HG03196 (cell line): Measurements from ENCODE around the gene TCAIM.

Experiments used
- ATAC-seq: cut with Tn5 transposase; IDR thresholded peaks from one replicate; pipeline ENCODE4 v1.9.1; 2021; ENCODE audit not compliant: unreplicated experiment

Gene TCAIM

GRCh38 chr3:44444437-44444836 is 105.9 kb downstream of the TCAIM start:
- ATAC-seq: no peak

- ATAC-seq: no peak
Observed at GRCh38 chr3:44444896-44445691, 106.5 kb downstream of the TCAIM start.

GRCh38 chr3:44445786-44446185 is 107.2 kb downstream of the TCAIM start:
- no peak for ATAC-seq

- no peak for ATAC-seq
Observed at GRCh38 chr3:44446929-44447328, 108.4 kb downstream of the TCAIM start.

- ATAC-seq: no peak
Observed at GRCh38 chr3:44451441-44451840, 112.9 kb downstream of the TCAIM start.

GRCh38 chr3:44454258-44454657 is 115.7 kb downstream of the TCAIM start:
- no peak for ATAC-seq

GRCh38 chr3:44455318-44455717 is 116.8 kb downstream of the TCAIM start:
- ATAC-seq: no peak
